ENCODE results near the gene C2.

C2 gene

GRCh38 chr6:31927242-31927862 lies at the start of gene C2:
Gene C2 (plus strand): TSS chr6:31927717. CDS start chr6:31927753, 36 bp downstream.
- FAIRE-seq = no peak

GRCh38 chr6:31878222-31878621 lies 49.3 kb upstream of the C2 start:
- FAIRE-seq = no peak

GRCh38 chr6:31878726-31879125 lies 48.8 kb upstream of the C2 start, which contains the start of gene SLC44A4:
Gene SLC44A4 (minus strand): TSS chr6:31878997. CDS start chr6:31878980, 17 bp downstream.
- no peak for FAIRE-seq

GRCh38 chr6:31879143-31879542 lies 48.4 kb upstream of the C2 start:
- FAIRE-seq = no peak

- FAIRE-seq = no peak
These were observed 47.6 kb upstream of the C2 start for GRCh38 chr6:31879901-31880300.

GRCh38 chr6:31880616-31881015 lies 46.9 kb upstream of the C2 start:
- no peak for FAIRE-seq

GRCh38 chr6:31881136-31881859 lies 46.2 kb upstream of the C2 start:
- FAIRE-seq = no peak

GRCh38 chr6:31882344-31882743 lies 45.2 kb upstream of the C2 start:
- FAIRE-seq = no peak

- no peak for FAIRE-seq
These were observed 43.8 kb upstream of the C2 start for GRCh38 chr6:31883676-31884075.

GRCh38 chr6:31884528-31885035 lies 42.9 kb upstream of the C2 start:
- no peak for FAIRE-seq

GRCh38 chr6:31886541-31886991 lies 41.0 kb upstream of the C2 start:
- no peak for FAIRE-seq

- no peak for FAIRE-seq
These were observed 40.1 kb upstream of the C2 start for GRCh38 chr6:31887173-31888007.

- FAIRE-seq = no peak
These were observed 39.0 kb upstream of the C2 start for GRCh38 chr6:31888276-31889258.

- no peak for FAIRE-seq
These were observed 38.1 kb upstream of the C2 start for GRCh38 chr6:31889331-31889972.

- FAIRE-seq = no peak
These were observed 34.7 kb upstream of the C2 start for GRCh38 chr6:31892821-31893220.

GRCh38 chr6:31896493-31896855 lies 31.0 kb upstream of the C2 start:
- no peak for FAIRE-seq

- FAIRE-seq = no peak
These were observed 30.5 kb upstream of the C2 start for GRCh38 chr6:31896856-31897611.

- FAIRE-seq = no peak
These were observed 29.7 kb upstream of the C2 start, which contains the start of gene EHMT2 for GRCh38 chr6:31897612-31898382. Gene EHMT2 (minus strand): TSS chr6:31897698. CDS start chr6:31897677, 21 bp downstream.

- no peak for FAIRE-seq
These were observed 29.0 kb upstream of the C2 start for GRCh38 chr6:31898383-31899011.
